GM12878 (cell line): Measurements from ENCODE around the gene LRRK1. TPM values are rescaled to one million over a fixed set of nuclear protein-coding genes. Genes with fewer than 3 reads are reported as not detected.

Experiments
- ATAC-seq: fragments of 200-7000 bp; cut with Tn5 transposase; 3 replicates; pipeline ENCODE4 v1.9.1; 2020; ENCODE audit warnings: mild to moderate bottlenecking, moderate library complexity
- BruUV-seq: library from RNA; stranded (reverse); fragments of 400-500 nt; replicated peaks from 2 replicates; lab custom pipeline; 2021; lab: Mats Ljungman, UMichigan
- CTCF ChIA-PET: fragments of 300-600 bp; sonication (Branson Sonifier 250); formaldehyde crosslinking; extraction: SDS; loops from one replicate; lab custom pipeline; 2021; ENCODE audit warnings: inconsistent platforms; lab: Yijun Ruan, JAX
- POLR2A ChIA-PET: fragments of 350-600 bp; formaldehyde crosslinking; extraction: SDS; loops from one replicate; lab custom pipeline; 2021; ENCODE audit warnings: inconsistent platforms; lab: Charles Lee
- RAD21 ChIA-PET: fragments of 300-600 bp; sonication (Branson Sonifier 250); formaldehyde crosslinking; loops from one replicate; lab custom pipeline; 2023; ENCODE audit warnings: antibody characterized with exemption; ENCODE audit not compliant: unreplicated experiment; lab: Charles Lee
- SMC1A ChIA-PET: fragments of 300-600 bp; sonication (Branson Sonifier 250); formaldehyde crosslinking; loops from one replicate; lab custom pipeline; 2023; ENCODE audit not compliant: unreplicated experiment, uncharacterized antibody; lab: Charles Lee
- DNase-seq: peaks from one replicate; pipeline ENCODE4 v3.0.0-alpha.2; 2011; ENCODE audit warnings: low read depth, low spot score
- FAIRE-seq: peaks from 3 replicates; lab custom pipeline; 2011; peaks lifted over from hg19 to GRCh38; lab: Jason Lieb, UNC
- H2AFZ ChIP-seq: 2 replicates; pipeline ENCODE4 v1.6.0; 2011; ENCODE audit warnings: low read depth, low read length, control low read depth; ENCODE audit not compliant: control insufficient read depth
- H3K27ac ChIP-seq: 2 replicates; pipeline ENCODE4 v1.5.1; 2011; ENCODE audit warnings: control low read depth; ENCODE audit not compliant: control insufficient read depth, insufficient read depth
- H3K27me3 ChIP-seq, 2 experiments: replicated peaks in 1 of 2; 2 replicates each; pipeline versions ENCODE4 v1.6.0 to v1.6.1; 2011; ENCODE audit warnings: low read length in 1 of 2; ENCODE audit not compliant: control insufficient read depth in 2 of 2, insufficient read depth in 2 of 2
- H3K36me3 ChIP-seq, 2 experiments: 2 replicates each; pipeline ENCODE4 v1.5.1; 2011; ENCODE audit warnings: low read length in 1 of 2; ENCODE audit not compliant: control insufficient read depth in 2 of 2, insufficient read depth in 2 of 2
- H3K4me1 ChIP-seq: 2 replicates; pipeline ENCODE4 v1.6.1; 2011; ENCODE audit warnings: mild to moderate bottlenecking, low read length, moderate library complexity, mixed read lengths; ENCODE audit not compliant: control insufficient read depth, insufficient read depth
- H3K4me2 ChIP-seq: 2 replicates; pipeline ENCODE4 v1.6.0; 2011; ENCODE audit warnings: control low read depth; ENCODE audit not compliant: control insufficient read depth, insufficient read depth
- H3K4me3 ChIP-seq: fragments of 200-600 bp; sonication (generic); 2 replicates; pipeline ENCODE4 v1.5.1; 2016
- H3K79me2 ChIP-seq: 2 replicates; pipeline ENCODE4 v1.6.0; 2011; ENCODE audit warnings: low read length; ENCODE audit not compliant: control insufficient read depth, insufficient read depth
- H3K9ac ChIP-seq: 2 replicates; pipeline ENCODE4 v1.8.0; 2011; ENCODE audit warnings: low read length, control low read depth, mixed read lengths; ENCODE audit not compliant: control insufficient read depth, insufficient read depth
- H3K9me3 ChIP-seq: replicated peaks from 3 replicates; pipeline ENCODE4 v1.5.1; 2011; ENCODE audit warnings: mild to moderate bottlenecking, low read length; ENCODE audit not compliant: control insufficient read depth, insufficient read depth
- H4K20me1 ChIP-seq: 2 replicates; pipeline ENCODE4 v1.6.0; 2011; ENCODE audit not compliant: control insufficient read depth, insufficient read depth
- ASH2L ChIP-seq: fragments of 300-600, 200-600 bp; sonication (generic); IDR thresholded peaks from 2 replicates; pipeline ENCODE4 v1.6.1; 2017; ENCODE audit warnings: low read depth, mild to moderate bottlenecking, borderline replicate concordance
- BHLHE40 ChIP-seq, 2 experiments: fragments of 450-650 bp in 1 of 2; IDR thresholded peaks; 2 replicates each; pipeline ENCODE4 v1.6.1; 2011 to 2017; ENCODE audit warnings: low read depth in 2 of 2, borderline replicate concordance in 1 of 2, improper control_type of control experiment in 1 of 2, low read length in 1 of 2, mild to moderate bottlenecking in 1 of 2
- CHD4 ChIP-seq: fragments of 200-600 bp; sonication (generic); IDR thresholded peaks from 2 replicates; pipeline ENCODE4 v1.6.1; 2016; ENCODE audit warnings: mild to moderate bottlenecking
- EED ChIP-seq: sonication (generic); IDR thresholded peaks from 2 replicates; pipeline ENCODE4 v1.6.1; 2016; ENCODE audit warnings: antibody characterized with exemption, low read depth
- FOS ChIP-seq: IDR thresholded peaks from 3 replicates; pipeline ENCODE4 v1.6.1; 2011; ENCODE audit warnings: borderline replicate concordance; ENCODE audit not compliant: insufficient read length; ENCODE audit errors: extremely low read depth
- HCFC1 ChIP-seq: fragments of 150-350 bp; IDR thresholded peaks from 2 replicates; pipeline ENCODE4 v1.6.1; 2014; ENCODE audit warnings: low read length
- HDGF ChIP-seq: fragments of 450-650 bp; IDR thresholded peaks from 2 replicates; pipeline ENCODE4 v1.6.1; 2016; ENCODE audit warnings: antibody characterized with exemption
- NR2C1 ChIP-seq: fragments of 450-650 bp; IDR thresholded peaks from 2 replicates; pipeline ENCODE4 v1.6.1; 2017; ENCODE audit warnings: antibody characterized with exemption, mild to moderate bottlenecking, moderate library complexity
- NR2C2 ChIP-seq: IDR thresholded peaks from 2 replicates; pipeline ENCODE4 v1.6.1; 2011; ENCODE audit warnings: borderline replicate concordance, low read depth; ENCODE audit not compliant: control insufficient read depth, insufficient read length
- POU2F2 ChIP-seq: IDR thresholded peaks from 3 replicates; pipeline ENCODE4 v1.6.1; 2011; ENCODE audit warnings: low read depth, mild to moderate bottlenecking, low read length, borderline replicate concordance
- RELA ChIP-seq: fragments of 450-650 bp; IDR thresholded peaks from 2 replicates; pipeline ENCODE4 v1.8.0; 2014; ENCODE audit warnings: borderline replicate concordance; ENCODE audit not compliant: partially characterized antibody
- RUNX3 ChIP-seq: IDR thresholded peaks from 2 replicates; pipeline ENCODE4 v1.6.1; 2012; ENCODE audit warnings: low read length, inconsistent platforms
- TCF3 ChIP-seq: IDR thresholded peaks from 2 replicates; pipeline ENCODE4 v1.6.1; 2012; ENCODE audit warnings: low read depth, mild to moderate bottlenecking, low read length, borderline replicate concordance; ENCODE audit not compliant: insufficient read depth
- ZNF24 ChIP-seq: fragments of 450-650 bp; IDR thresholded peaks from 2 replicates; pipeline ENCODE4 v1.6.1; 2017; ENCODE audit warnings: antibody characterized with exemption, mild to moderate bottlenecking
- ZNF274 ChIP-seq: IDR thresholded peaks from one replicate; pipeline ENCODE4 v1.8.0; 2011; ENCODE audit not compliant: insufficient read length, insufficient read depth
- WGBS: methylation state at CpG from one replicate; pipeline ENCODE4 v1.1.6; 2016; ENCODE audit warnings: low lambda C conversion rate; ENCODE audit not compliant: insufficient replicate concordance, insufficient coverage; ENCODE audit errors: missing lambda C conversion rate; 5-methylcytosine and 5-hydroxymethylcytosine counted together
- in situ Hi-C: fragments of 300-500 bp; cut with MboI; formaldehyde crosslinking; loops from 9 replicates; pipeline ENCODE4 v1.14.3; 2018; ENCODE audit warnings: mixed read lengths
- intact Hi-C: fragments of 100-400 bp; cut with micrococcal nuclease; formaldehyde crosslinking; loops from one replicate; pipeline ENCODE4 v1.14.2; 2022; ENCODE audit not compliant: unreplicated experiment
- polyA plus RNA-seq, 11 experiments: library from polyadenylated mRNA; depleted of rRNA in 4 of 11; unstranded in 6 of 11; stranded (reverse) in 5 of 11; fragments of >200 nt; fragmentation: Nextera tagmentation in 4 of 11; fragmentation: Illumina TruSeq in 1 of 11; extraction: Ambion mirVana in 4 of 11; extraction: Trizol in 1 of 11; gene quantifications; 1 replicate in 1 of 11; 2 replicates in 10 of 11; pipeline versions ENCODE4 v1.2.1 to v1.2.3, GENCODE V29; 2011 to 2016; ENCODE audit warnings: inconsistent platforms in 2 of 11, missing spikeins in 2 of 11, low read depth in 1 of 11
- total RNA-seq, 4 experiments: library from RNA; depleted of rRNA in 3 of 4; stranded (reverse); fragments of >200 nt in 3 of 4; fragmentation: Illumina TruSeq in 1 of 4; extraction: Trizol in 1 of 4; gene quantifications; 2 replicates each; pipeline versions ENCODE4 v1.2.1 to v1.2.3, GENCODE V29; 2013 to 2021
- TF ChIP-seq, protein P1 (sequence below): IDR thresholded peaks from 2 replicates; pipeline ENCODE4 v1.6.1; 2012; ENCODE audit warnings: mild to moderate bottlenecking, low read depth, low read length
- TF ChIP-seq, protein P2 (sequence below): IDR thresholded peaks from 2 replicates; pipeline ENCODE4 v1.6.1; 2011; ENCODE audit warnings: mild to moderate bottlenecking, low read depth, low read length, moderate library complexity; ENCODE audit not compliant: insufficient replicate concordance
- TF ChIP-seq, protein P3 (sequence below), 3 experiments: IDR thresholded peaks in 2 of 3; conservative IDR thresholded peaks in 1 of 3; 2 replicates each; pipeline ENCODE4 v1.5.1; 2011; ENCODE audit warnings: low read depth in 3 of 3, low read length in 3 of 3, mild to moderate bottlenecking in 3 of 3, control low read depth in 2 of 3, moderate library complexity in 2 of 3, inconsistent platforms in 1 of 3, mixed read lengths in 1 of 3; ENCODE audit not compliant: control insufficient read depth in 2 of 3, insufficient read depth in 1 of 3; ENCODE audit errors: extremely low read depth in 1 of 3

Gene LRRK1
- total and polyA plus RNA-seq, 10 of the 15 experiments (the other 5 are each of a cell fraction or from before 2014, with no cell fraction given): 2.2 to 58.3 (median 17.9) TPM

DNA sequence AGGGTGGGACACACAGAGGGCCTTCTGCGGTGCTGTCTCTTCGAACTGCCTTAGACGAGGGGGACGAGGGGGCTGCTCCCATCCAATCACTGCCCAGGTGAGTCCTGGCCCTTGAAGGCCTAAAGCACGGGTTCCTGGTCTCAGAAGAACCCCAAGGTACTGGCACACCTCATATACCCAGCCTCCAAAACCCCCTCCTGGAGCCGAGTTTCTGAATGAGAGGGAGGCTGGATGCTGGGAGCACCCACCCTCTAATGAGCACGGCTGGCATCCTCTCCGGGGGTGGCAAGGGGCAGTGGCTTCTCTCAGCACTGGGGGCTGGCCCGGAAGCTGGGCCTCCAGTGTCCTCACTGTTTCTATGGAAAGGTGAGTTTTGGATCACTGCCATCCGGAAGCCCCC lies 165.6 kb downstream of the LRRK1 start:
- no peaks in the 10 kb centered on the region for H3K27me3 ChIP-seq
- no peak for ATAC-seq
- ChIA-PET RAD21 (interaction anchor here (1.2 kb wide), 2 partner anchors 166 to 299 kb away, joined by 3 read pairs; no protein-coding TSS in a partner anchor), SMC1A (interaction anchor here (0.6 to 0.9 kb wide), 2 partner anchors 174 to 176 kb away, joined by 3 to 5 read pairs; no protein-coding TSS in a partner anchor), CTCF (interaction anchor here (0.6 to 7.7 kb wide), 2 partner anchors 40 to 172 kb away, joined by 5 to 126 read pairs; no protein-coding TSS in a partner anchor), POLR2A (interaction anchor here (0.5 to 0.7 kb wide), 2 partner anchors 14 to 555 kb away, joined by 3 read pairs; no protein-coding TSS in a partner anchor)
- no peak for DNase-seq
- intact Hi-C loops: loop anchor here (5.0 kb wide), 1 partner anchor 68 kb away; no protein-coding TSS in a partner anchor
- no peak for FAIRE-seq
- H3K9ac ChIP-seq: no peak overlapping the region
- no peaks in the 10 kb centered on the region for H3K4me1 ChIP-seq
- no peak overlapping the region for H3K4me3 ChIP-seq
- no TSS peak for BruUV-seq
- no peaks in the 10 kb centered on the region for H3K36me3 ChIP-seq
- in situ Hi-C loops: loop anchor here (5.0 kb wide), 1 partner anchor 178 kb away; no protein-coding TSS in a partner anchor
- H2AFZ ChIP-seq: no peak overlapping the region
- WGBS: 45% methylated on average over 10 of the region's 10 CpGs
- H3K4me2 ChIP-seq: no peak overlapping the region
- no peaks in the 10 kb centered on the region for H3K79me2 ChIP-seq
- no peak overlapping the region for H3K27ac ChIP-seq
- no peaks in the 10 kb centered on the region for H4K20me1 ChIP-seq
- H3K9me3 ChIP-seq: no peaks in the 10 kb centered on the region
- TF ChIP-seq, protein P1, sequence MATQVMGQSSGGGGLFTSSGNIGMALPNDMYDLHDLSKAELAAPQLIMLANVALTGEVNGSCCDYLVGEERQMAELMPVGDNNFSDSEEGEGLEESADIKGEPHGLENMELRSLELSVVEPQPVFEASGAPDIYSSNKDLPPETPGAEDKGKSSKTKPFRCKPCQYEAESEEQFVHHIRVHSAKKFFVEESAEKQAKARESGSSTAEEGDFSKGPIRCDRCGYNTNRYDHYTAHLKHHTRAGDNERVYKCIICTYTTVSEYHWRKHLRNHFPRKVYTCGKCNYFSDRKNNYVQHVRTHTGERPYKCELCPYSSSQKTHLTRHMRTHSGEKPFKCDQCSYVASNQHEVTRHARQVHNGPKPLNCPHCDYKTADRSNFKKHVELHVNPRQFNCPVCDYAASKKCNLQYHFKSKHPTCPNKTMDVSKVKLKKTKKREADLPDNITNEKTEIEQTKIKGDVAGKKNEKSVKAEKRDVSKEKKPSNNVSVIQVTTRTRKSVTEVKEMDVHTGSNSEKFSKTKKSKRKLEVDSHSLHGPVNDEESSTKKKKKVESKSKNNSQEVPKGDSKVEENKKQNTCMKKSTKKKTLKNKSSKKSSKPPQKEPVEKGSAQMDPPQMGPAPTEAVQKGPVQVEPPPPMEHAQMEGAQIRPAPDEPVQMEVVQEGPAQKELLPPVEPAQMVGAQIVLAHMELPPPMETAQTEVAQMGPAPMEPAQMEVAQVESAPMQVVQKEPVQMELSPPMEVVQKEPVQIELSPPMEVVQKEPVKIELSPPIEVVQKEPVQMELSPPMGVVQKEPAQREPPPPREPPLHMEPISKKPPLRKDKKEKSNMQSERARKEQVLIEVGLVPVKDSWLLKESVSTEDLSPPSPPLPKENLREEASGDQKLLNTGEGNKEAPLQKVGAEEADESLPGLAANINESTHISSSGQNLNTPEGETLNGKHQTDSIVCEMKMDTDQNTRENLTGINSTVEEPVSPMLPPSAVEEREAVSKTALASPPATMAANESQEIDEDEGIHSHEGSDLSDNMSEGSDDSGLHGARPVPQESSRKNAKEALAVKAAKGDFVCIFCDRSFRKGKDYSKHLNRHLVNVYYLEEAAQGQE: no peak
- no peak for TF ChIP-seq EED
- TF ChIP-seq CHD4: no peak
- TF ChIP-seq, protein P2, sequence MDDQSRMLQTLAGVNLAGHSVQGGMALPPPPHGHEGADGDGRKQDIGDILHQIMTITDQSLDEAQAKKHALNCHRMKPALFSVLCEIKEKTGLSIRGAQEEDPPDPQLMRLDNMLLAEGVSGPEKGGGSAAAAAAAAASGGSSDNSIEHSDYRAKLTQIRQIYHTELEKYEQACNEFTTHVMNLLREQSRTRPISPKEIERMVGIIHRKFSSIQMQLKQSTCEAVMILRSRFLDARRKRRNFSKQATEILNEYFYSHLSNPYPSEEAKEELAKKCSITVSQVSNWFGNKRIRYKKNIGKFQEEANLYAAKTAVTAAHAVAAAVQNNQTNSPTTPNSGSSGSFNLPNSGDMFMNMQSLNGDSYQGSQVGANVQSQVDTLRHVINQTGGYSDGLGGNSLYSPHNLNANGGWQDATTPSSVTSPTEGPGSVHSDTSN: no peak
- TF ChIP-seq BHLHE40 (IDR thresholded peaks at IDR 0.05; ENCODE audit: borderline replicate concordance in 1 of 2, low read depth in 2 of 2, low read length in 1 of 2): no peak
- TF ChIP-seq ZNF274: no peak
- TF ChIP-seq, protein P3, sequence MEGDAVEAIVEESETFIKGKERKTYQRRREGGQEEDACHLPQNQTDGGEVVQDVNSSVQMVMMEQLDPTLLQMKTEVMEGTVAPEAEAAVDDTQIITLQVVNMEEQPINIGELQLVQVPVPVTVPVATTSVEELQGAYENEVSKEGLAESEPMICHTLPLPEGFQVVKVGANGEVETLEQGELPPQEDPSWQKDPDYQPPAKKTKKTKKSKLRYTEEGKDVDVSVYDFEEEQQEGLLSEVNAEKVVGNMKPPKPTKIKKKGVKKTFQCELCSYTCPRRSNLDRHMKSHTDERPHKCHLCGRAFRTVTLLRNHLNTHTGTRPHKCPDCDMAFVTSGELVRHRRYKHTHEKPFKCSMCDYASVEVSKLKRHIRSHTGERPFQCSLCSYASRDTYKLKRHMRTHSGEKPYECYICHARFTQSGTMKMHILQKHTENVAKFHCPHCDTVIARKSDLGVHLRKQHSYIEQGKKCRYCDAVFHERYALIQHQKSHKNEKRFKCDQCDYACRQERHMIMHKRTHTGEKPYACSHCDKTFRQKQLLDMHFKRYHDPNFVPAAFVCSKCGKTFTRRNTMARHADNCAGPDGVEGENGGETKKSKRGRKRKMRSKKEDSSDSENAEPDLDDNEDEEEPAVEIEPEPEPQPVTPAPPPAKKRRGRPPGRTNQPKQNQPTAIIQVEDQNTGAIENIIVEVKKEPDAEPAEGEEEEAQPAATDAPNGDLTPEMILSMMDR (IDR thresholded peaks at IDR 0.05 in 2 of 3, conservative IDR thresholded peaks at IDR 0.05 in 1 of 3; ENCODE audit: control insufficient read depth in 2 of 3, extremely low read depth in 1 of 3, insufficient read depth in 1 of 3, low read depth in 3 of 3, low read length in 3 of 3): no peak
- TF ChIP-seq ASH2L: no peak
- TF ChIP-seq ZNF24: no peak
- TF ChIP-seq NR2C2: no peak
- no peak for TF ChIP-seq RUNX3
- TF ChIP-seq FOS: no peak
- TF ChIP-seq POU2F2: no peak
- no peak for TF ChIP-seq RELA
- TF ChIP-seq TCF3: no peak
- no peak for TF ChIP-seq HCFC1
- TF ChIP-seq NR2C1: no peak
- TF ChIP-seq HDGF: no peak
